ENCODE results near the gene PRDM15. TPM values are rescaled to one million over a fixed set of nuclear protein-coding genes. Genes with fewer than 3 reads are reported as not detected.

The PRDM15 gene
- total RNA-seq, 1 experiment from 2014 or later = 11.2 TPM

GRCh38 chr21:41803316-41803715, 75.8 kb downstream of the PRDM15 start:
- DNase-seq (ENCODE audit: low read depth, low spot score) (no peak), ATAC-seq (no peak)
- no peaks in the 10 kb centered on the region for H3K9me3 ChIP-seq (ENCODE audit: control insufficient read depth, insufficient read depth, low read depth, low read length)
- no peaks in the 10 kb centered on the region; the same call in none of the 2 replicates for H3K36me3 ChIP-seq (ENCODE audit: control insufficient read depth, insufficient read depth, low read length)
- H3K27ac ChIP-seq (ENCODE audit: low read length) = no peak overlapping the region
- no peak overlapping the region for H3K4me3 ChIP-seq (ENCODE audit: low read depth in 2 of 2, low read length in 2 of 2)
- in situ Hi-C loops (cut with HindIII; ENCODE audit: low pct_unique_long_range_greater_than_20kb, low sequenced_read_pairs) (no loop called here), intact Hi-C loops (cut with micrococcal nuclease; ENCODE audit: unreplicated experiment) (no loop called here)
- ChIA-PET POLR2A (interaction anchor here (0.6 to 0.7 kb wide), 3 partner anchors 79 to 1815 kb away, joined by 3 to 4 read pairs (median 3); no protein-coding TSS in a partner anchor), CTCF (no interaction called here)
- no peaks in the 10 kb centered on the region for H3K27me3 ChIP-seq (ENCODE audit: control insufficient read depth, insufficient read depth, low read length)
- BruUV-seq (replicated peaks) = no TSS peak
- no peaks in the 10 kb centered on the region for H3K4me1 ChIP-seq (ENCODE audit: control insufficient read depth, insufficient read depth, low read length)
- TF ChIP-seq SIN3A (IDR thresholded peaks at IDR 0.05; ENCODE audit: borderline replicate concordance, insufficient read depth, low read depth, low read length) = no peak
- TF ChIP-seq POLR2AphosphoS5 (IDR thresholded peaks at IDR 0.05; ENCODE audit: low read depth, low read length) = no peak
- no peak for TF ChIP-seq REST (IDR thresholded peaks at IDR 0.05; ENCODE audit: insufficient read depth in 1 of 2, low read depth in 2 of 2, low read length in 1 of 2)
- TF ChIP-seq CTCF (IDR thresholded peaks at IDR 0.05) = no peak
- TF ChIP-seq TCF7L2 (IDR thresholded peaks at IDR 0.05; ENCODE audit: low read depth, low read length) = no peak

- no peaks in the 10 kb centered on the region for H3K27me3 ChIP-seq (ENCODE audit: control insufficient read depth, insufficient read depth, low read length)
- TF ChIP-seq TCF7L2 (IDR thresholded peaks at IDR 0.05; ENCODE audit: low read depth, low read length) (no peak), REST (IDR thresholded peaks at IDR 0.05; ENCODE audit: insufficient read depth in 1 of 2, low read depth in 2 of 2, low read length in 1 of 2) (no peak), POLR2AphosphoS5 (IDR thresholded peaks at IDR 0.05; ENCODE audit: low read depth, low read length) (no peak), CTCF (IDR thresholded peaks at IDR 0.05) (no peak), SIN3A (IDR thresholded peaks at IDR 0.05; ENCODE audit: borderline replicate concordance, insufficient read depth, low read depth, low read length) (no peak)
- no TSS peak for BruUV-seq (replicated peaks)
- ATAC-seq (no peak), DNase-seq (ENCODE audit: low read depth, low spot score) (no peak)
- no peak overlapping the region for H3K27ac ChIP-seq (ENCODE audit: low read length)
- H3K4me3 ChIP-seq (ENCODE audit: low read depth in 2 of 2, low read length in 2 of 2) = no peak overlapping the region
- no peaks in the 10 kb centered on the region for H3K9me3 ChIP-seq (ENCODE audit: control insufficient read depth, insufficient read depth, low read depth, low read length)
- CTCF ChIA-PET = no interaction called here
- POLR2A ChIA-PET = interaction anchor here (0.6 to 0.7 kb wide), 2 partner anchors 79 to 160 kb away, joined by 3 read pairs; no protein-coding TSS in a partner anchor
- intact Hi-C loops (cut with micrococcal nuclease; ENCODE audit: unreplicated experiment) = no loop called here
- H3K36me3 ChIP-seq (ENCODE audit: control insufficient read depth, insufficient read depth, low read length) = no peaks in the 10 kb centered on the region; the same call in none of the 2 replicates
- in situ Hi-C loops (cut with HindIII; ENCODE audit: low pct_unique_long_range_greater_than_20kb, low sequenced_read_pairs) = no loop called here
- no peaks in the 10 kb centered on the region for H3K4me1 ChIP-seq (ENCODE audit: control insufficient read depth, insufficient read depth, low read length)
These were observed 76.5 kb downstream of the PRDM15 start for GRCh38 chr21:41802684-41803083.
